A172 (cell line): Measurements from ENCODE around the gene TMEM115. TPM values are rescaled to one million over a fixed set of nuclear protein-coding genes. Genes with fewer than 3 reads are reported as not detected.

Experiments used
- DNase-seq: peaks from one replicate; pipeline ENCODE4 v3.0.0-alpha.2; 2015; ENCODE audit warnings: low spot score
- total RNA-seq: library from RNA; depleted of rRNA; stranded (reverse); fragments of >200 nt; shearing (Covaris generic); gene quantifications from 2 replicates; pipeline ENCODE4 v1.2.3, GENCODE V29; 2014; rRNA removed

TMEM115 gene, protein sequence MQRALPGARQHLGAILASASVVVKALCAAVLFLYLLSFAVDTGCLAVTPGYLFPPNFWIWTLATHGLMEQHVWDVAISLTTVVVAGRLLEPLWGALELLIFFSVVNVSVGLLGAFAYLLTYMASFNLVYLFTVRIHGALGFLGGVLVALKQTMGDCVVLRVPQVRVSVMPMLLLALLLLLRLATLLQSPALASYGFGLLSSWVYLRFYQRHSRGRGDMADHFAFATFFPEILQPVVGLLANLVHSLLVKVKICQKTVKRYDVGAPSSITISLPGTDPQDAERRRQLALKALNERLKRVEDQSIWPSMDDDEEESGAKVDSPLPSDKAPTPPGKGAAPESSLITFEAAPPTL
- total RNA-seq: 57.3 and 58.9 TPM in 2 replicates

DNA sequence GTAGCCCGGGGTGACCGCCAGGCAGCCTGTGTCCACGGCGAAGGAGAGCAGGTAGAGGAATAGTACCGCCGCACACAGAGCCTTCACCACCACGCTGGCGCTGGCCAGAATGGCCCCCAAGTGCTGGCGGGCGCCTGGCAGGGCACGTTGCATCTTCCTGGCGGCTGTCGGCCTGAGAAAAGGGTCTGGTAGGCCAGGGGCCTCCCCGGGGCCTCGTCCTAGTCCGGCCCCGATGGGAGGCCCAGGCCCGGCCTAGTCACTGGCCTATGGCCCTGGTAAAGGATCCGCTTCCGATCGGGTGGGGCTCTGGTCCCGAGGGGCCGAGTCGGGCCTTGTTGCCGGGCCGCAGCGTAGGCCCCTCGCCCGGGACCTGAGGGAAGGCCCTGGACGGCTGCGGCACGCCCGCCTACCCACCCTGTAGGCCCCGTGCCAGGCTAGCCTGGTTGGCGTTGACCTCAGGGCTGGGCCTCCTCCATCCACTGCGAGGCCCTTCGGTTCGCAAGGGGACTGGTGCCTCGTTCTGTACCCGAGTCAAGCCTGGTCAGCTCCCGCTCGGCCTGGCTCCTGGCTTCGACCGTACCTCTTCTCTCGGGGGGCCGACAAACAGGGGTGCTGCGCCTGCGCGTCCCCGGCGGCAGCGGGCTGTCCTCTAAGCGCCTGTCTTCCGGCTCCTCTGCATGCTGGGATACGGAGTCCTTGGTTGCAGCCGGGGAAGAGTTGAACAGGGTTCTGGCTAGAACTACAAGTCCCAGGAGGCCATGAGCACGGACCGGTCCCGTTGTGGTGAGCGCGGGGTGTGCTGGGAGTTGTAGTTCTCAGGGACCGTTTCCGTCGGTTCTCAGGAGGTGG is at the start of gene TMEM115:
TMEM115 (minus strand) TSS at position 611 of the 849 bp plus-strand sequence; CDS start at position 153, 458 bp downstream.
- peak; percentile 94 for DNase-seq

DNA sequence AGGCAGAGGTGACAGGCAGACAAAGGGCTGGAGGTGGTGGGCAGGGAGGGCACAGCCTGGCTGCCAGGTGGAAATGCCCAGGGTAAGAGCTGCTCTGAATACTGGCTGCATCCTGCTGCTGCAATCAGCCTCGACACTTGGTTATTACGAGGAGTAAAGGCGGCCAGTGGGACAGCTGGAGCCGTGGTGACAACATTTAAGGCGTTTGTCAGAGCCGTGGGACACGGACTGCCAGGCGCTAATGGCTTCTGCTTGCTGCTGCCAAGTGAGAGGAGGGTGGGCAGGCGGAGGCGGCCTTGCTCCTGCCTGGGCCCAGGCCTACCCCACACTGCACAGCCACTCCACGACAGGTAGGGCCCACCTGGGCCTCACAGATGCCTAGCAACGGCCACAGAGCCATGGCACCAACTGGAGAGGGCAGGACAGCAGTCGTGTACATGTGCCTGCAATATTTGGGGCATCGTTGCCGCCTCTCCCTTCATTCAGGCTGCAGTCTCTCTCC is 49.2 kb upstream of the TMEM115 start:
- no peak for DNase-seq

DNA sequence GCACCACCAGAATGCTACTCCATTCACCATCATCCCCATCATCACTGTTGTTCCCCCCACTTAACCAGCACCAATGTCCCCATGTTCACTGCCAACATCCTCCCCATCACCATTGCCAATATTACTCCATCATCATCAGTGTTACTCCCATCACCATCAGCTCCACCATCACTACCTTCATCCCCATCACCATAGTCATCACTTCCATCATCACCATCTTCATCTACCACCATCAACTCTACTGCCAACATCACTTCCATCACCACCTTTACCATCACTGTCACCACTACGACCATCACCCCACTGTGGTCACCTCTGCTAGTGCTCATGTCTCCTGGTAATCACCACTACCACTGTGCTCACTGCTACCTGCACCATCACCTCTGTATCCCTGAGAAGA is 47.2 kb upstream of the TMEM115 start:
- DNase-seq: no peak

DNA sequence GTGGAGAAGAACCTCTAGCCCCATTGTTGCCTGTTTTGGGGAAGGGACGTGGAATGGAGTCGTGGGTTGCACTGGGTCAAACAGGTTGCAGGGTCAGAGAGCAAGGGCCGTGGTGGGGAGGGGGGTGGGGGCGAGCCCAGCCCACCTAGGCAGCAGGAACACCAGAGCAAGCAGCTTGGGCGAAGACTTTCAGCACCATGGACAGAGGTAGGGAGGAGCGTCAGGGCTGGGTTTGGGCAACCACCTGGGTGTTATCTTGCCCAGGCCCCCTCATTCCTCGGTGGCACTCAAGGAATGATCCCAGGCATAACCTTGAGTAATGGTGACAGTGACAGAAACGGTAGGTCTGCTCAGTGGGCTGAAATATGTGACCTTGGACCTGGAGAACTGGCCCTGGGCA is 45.9 kb upstream of the TMEM115 start:
- no peak for DNase-seq

DNA sequence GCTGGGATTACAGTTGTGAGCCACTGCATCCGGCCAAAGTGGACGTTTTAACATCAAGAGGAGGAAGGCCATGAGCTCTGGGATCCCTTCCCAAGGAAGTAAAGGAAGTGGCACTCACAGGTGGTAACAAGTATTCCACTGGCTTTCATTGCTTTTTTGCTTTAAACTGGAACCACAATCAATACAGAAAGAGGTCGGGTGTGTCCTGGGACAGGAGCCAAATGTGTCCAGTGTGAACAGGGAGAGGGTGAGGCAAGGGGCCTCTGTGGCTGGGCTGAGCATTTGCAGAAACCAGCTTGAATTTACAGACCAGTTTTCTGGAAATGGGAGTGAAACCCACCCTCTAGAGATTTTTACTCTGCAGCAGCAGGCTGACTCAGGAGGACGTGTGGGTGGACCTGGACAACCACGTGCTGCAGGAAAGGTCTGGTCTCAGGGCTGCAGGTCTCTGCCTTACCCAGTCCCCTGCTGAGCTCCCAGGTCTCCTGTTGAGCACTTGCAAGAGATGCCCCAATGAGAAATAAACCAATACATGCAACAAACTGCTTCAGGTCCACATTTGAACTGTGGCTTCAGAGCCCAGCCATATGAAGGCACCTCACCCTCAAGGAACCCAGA is 42.8 kb upstream of the TMEM115 start:
- no peak for DNase-seq

DNA sequence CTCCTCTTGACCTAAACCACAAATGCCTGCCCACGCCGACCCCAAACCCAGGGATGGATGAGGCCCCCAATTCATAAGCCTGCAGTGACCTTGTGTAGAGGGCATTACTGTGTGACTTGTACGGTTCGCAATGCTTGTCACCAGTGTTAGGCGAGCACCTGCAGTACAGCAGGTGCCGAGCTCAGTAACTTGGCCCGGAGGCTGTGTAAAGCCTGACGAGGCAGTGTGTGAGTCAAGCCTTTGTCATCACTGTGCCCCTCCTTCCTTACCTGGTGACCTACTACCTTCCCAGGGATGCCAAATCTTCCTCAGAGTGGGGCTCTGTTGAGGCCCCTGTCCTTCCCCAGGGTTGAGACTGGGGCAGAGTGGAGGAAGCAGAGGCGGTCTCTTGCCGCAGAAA is 37.2 kb upstream of the TMEM115 start:
- no peak for DNase-seq

DNA sequence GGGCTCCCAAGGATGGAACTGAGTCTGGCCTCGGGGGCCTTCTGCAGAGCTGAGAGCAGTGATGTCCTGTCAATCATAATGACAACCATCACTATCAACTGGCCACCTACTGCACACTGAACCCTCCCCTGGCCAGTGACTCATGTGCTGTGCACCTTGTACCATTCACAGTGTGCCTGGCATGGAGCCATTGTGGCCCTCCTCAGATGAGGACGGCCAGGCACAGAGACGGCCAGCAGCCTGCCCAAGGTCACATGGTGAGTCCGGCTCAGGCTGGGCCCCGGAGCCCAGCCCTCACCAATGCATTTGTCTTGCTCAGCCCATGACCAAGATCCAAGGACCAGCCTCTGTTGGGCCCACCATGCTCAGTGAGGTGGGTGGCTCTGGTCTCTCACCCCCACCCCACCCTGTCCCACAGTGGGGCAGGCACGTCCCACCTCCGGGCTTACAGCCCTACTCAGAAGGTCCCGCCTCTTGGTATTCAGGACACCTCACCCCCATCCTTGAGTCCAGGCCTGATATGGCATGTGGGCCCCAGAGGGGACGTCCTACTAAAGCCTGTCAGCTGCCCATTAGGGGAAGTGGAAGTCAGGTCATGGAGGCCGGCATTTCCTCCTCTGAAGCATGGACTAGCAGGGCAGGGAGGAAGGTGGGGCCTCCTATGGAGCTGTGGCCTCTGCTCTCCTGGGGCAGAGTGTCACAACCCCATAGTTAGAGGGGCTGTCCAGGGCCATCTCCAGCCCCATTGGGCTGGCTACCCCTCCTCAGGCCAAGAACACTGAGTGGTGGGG is 35.9 kb upstream of the TMEM115 start:
- no peak for DNase-seq

DNA sequence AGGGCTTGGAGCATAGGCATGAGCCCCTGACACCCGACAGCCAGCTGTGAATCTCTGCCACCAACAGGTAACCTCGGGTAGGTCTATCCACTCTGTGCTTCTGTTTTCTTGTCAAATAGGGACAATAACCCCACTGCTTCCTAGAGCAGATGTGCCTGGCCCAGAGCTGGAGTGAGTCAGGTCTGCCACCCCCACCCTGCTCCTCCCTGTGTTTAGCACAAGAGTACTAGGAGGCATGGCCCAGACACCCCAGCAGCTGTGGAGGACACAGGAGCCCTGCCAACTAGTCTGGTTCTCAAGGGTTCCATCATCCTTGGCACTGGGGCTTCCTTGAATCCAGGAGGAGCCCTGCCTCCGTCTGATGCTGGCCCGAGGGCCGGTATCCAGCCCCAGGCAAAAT is 33.7 kb upstream of the TMEM115 start:
- no peak for DNase-seq

DNA sequence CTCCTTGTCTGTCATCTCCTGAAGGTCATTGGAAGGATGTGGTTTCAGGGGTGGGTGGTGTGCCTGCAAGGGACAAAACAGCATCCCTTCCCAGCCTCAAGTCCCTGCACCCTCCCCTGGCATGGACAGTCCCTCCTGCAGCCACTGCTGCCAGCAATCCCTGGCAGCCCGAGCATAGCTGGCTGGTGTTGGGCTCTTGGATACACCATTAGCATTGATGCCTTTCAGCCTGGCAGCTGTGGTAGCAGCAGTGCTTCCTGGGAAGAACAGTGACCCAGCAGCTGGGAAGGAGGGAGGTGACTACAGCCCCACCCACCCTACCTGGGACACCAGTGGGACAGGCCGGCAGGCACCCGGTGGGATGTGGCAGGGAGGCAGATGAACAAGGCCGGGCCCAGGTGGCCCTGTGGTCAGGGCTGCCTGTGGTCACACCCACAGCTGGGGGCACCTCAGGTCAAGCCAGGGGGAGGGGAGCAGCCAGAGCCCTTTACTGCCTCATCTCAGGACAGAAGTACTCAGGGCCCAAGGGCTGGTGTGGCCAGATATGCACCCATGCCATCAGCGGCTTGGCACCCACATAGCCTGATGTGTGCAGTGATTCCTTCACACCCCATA is 32.9 kb upstream of the TMEM115 start:
- DNase-seq: no peak

DNA sequence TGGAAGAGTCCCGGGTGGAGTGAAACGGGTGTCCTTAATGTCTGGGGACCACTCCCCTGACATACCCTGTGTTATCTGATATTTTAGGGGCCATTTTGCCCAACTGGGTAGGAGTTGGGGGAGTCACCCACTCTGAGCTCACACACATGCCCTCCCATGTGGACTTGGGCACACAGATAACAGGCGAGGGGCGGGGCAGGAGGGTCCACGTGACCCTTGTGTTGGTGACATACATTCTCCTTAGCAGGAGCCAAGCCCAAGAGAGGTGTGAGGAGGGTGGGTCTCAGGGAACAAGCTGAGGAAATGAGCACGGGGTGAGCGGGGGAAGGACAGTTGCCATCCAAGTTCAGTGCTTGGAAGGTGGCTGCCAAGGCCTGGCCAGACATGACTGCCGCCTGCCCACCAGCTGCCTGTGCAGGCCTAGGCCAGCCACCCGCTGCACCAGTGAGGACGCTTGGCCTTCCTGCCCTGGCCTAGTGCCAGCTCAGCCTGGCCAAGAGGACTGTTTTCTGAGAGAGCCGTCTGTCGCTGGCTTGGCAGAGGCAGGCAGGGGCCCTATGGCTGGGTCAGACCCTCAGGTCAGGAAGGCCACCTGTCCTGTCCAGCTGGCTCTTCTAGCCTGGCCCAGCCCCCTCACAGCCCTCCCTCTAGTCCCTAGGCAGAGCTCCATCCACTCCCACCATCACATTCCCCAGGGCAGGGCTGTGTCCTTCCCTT is 31.3 kb upstream of the TMEM115 start:
- DNase-seq: no peak

DNA sequence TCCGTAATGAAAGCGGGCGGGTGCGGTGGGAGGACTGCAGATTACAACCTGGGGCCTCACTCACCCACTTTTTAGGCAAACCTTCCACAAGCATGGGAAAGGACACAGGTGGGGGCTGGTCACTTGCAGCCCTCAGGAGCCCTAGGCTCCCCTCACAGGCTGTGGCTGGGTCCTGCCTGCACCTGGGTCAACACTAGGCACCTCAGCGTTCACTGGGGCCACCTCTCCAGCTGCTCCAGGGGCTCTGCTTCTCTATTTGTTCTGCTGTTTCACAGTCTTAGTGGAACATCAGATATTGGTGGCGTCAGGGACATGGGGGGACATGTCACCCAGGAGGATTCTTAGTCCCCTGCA is 30.1 kb upstream of the TMEM115 start:
- no peak for DNase-seq

DNA sequence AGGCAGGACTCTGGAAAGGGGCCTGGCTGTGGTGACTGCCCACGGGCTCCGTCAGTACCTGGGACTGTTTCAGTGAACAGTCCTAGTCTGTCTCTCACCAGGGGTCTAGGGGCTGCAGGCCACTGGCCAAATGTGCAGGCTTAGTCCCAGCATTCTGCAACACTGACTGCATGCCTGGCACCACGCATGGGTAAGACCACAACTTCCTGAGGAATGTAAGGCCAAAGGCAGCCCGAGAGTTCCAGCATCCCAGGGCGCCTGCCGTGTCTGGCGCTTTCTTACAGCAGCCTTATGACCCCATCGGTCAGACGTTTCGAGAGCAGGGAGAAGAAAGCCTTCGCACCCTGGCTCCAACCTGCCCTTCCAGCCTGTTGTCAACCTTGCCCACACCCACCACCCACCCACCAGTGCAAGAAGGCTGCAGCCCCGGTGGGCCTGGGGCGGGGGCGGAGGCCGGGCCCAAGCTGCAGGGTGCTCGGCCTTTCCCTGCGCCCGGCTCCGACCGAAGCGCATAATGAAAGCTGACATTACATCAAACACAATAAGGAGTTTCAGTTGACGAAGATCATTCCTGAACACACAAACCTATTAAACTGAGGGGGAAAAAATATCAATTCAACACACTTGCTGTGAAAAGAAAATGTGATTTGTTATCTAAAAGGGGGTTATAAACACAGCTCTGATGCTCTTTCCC is 29.5 kb upstream of the TMEM115 start:
- DNase-seq: peak; percentile 29

DNA sequence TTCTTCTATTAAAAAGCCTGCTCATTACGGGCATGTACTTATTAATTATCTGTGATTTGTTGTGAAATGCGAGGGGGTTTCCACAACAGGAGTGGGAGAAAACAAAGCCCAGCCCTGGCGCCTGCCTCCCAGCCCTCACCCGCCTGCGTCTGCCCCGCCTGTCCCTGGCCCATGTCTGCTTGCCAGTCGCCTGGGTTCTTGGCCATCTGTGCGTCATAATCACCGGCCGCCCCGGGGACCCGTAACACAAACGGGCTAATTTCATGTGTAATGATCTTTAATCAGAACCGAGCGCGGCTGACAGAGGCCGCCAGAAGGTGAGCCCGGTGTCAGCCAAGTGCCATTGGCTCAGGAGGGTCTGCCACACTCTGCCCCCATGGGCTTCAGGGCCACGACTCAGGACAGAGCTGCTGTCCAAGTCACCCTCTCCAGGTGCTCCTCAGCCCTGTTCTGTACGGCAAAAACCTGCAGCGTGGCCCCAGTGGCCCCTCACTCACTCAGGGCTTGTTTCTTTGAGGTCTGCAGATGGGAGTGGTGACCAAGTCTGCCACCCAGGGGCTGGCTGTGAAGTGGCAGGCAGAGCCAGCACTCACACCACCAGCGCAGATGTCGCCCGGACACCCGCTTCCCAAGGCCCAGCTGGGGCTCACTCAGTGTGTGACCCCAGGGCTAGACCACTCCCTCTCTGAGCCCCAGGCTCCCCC is 28.8 kb upstream of the TMEM115 start:
- no peak for DNase-seq

DNA sequence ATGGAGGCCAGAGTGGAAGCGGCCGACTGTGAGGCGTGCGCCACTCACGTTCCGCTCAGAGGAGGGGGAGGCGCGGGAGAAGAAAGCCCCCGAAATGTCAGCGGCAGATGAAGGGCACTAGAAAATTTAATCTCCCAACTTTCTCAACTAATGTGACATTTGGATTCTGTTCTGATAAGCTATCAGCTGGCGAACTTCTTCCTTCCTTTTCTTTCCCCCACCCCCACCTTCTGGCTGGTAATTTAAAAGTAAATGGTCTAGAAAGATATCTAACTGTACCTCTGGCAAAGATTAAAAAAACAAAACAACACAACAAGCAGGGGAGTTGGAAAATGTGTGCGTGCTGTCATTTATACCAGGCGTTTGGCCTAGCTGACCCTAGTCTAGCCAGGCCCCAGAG is 26.4 kb upstream of the TMEM115 start:
- no peak for DNase-seq

DNA sequence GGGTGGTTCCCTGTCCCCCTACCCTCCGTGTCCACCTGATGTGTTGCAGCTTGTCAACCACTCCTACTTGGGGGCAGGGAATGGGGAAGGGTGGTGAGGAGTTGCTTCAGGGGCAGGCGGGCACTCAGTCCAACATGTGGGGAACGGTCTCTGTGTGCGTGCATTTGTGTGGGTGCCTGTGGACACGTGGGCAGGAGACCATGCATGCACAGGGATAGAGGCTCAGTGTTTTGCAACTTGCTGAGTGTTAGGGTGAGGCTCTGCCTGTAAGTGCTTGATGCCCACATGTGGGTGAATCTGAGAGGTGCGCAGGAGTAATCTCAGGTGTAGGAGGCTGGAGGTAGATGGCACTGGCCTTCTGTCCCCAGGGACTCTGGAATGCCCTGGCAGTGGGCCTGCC is 24.4 kb upstream of the TMEM115 start:
- no peak for DNase-seq

DNA sequence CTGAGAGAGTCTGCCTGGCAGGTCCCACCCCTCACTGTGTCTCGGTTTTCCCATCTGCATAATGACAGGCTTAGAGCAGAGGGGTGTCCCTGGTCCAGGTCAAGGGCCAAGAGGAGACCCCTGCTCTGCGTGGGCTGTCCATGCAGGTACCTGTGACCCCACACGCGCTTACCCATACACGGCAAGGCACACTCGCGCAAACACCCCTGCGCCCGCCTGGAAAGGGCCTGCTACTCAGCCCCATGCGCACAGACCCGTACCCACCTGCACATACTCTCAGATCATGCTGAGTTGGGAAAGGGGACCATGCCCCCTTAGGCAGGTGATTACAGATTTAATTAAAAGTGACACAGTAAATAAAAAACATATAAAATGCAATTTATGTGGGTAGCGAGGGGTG is 23.4 kb upstream of the TMEM115 start:
- DNase-seq: no peak

DNA sequence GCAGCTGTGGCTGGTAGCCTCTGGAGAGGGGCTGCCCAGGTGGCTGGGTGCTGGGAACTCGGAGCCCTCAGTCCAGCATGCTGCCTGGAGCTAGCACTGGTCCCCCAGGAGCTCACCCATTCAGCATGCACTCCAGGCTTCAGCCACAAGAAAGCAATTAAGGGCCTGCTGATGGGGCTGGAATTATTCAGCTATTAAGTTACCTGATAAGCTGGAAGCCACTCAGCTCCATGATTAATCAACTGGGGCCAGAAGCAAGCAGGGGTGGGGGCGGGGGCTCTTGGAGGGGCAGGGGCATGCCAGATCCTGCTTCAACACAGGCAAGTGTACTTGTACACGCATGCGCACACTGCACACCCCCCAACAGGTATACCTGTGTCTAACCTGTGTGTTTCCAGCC is 22.1 kb upstream of the TMEM115 start:
- no peak for DNase-seq

DNA sequence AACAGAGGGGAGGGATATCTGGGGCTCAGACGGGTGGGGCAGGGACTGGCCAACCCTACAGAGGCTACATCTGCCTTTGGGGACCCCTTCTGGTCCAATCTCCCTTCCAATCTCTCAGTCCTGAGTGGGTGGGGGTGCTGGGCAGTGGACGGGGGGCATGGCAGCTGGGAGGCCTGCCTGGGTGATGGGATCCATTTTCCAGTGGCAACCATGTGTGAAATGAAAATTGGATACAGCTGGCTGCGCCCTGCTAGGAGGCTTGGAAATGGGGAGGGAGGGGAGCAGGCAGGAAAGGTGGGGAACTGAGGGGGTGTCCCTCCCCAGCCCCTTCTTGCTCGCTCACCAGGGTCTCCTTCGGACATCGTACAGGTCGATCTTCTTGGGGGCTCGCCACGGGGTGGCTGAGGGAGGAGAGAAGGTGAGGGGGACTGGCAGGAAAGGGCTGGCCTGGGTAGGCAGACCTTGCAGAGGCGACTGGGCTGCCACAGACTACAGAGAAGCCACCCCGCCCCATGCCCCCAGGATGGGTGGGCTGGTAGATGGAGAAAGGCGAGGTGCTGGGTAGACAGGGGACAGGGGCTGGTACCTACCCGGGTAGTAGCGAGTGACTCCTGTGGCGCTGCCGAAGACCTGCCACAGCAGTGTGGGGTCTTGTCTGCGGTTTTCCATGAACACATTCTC is 21.2 kb upstream of the TMEM115 start:
- DNase-seq: no peak

DNA sequence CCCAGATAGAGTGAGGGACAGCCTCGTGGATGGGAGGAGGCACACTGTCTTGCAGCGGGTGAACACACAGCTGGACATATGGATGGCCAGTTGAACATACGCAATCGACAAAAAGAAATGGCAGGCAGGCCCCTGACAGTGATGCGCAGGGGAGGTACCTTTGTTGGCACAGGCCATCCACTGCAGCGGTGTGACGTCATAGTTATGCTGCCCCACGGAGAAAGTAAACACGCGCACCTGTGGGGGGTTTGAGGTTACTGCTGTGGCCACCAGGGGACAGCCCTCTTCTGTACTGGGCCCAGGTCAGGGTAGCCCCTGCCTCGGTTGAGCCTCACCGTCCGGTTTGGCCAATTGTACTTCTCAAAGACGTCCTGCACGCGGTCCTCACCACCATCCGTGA is 19.4 kb upstream of the TMEM115 start:
- no peak for DNase-seq
